SU-DHL-6 (cell line): ENCODE data around the gene C22orf42.

Experiments
- EZH2phosphoT487 ChIP-seq: fragments of 200-600 bp; sonication (generic), shearing (Covaris generic); conservative IDR thresholded peaks from 2 replicates; pipeline ENCODE4 v1.6.1; 2018; ENCODE audit warnings: mild to moderate bottlenecking, antibody characterized with exemption, low read length, moderate library complexity, mixed read lengths
- TF ChIP-seq, protein P1 (sequence below): fragments of 200-600 bp; sonication (generic); IDR thresholded peaks from one replicate; pipeline ENCODE4 v1.5.1; 2017; ENCODE audit warnings: antibody characterized with exemption, mild to moderate bottlenecking, low read length, moderate library complexity; ENCODE audit not compliant: insufficient read depth, poor library complexity, severe bottlenecking

DNA sequence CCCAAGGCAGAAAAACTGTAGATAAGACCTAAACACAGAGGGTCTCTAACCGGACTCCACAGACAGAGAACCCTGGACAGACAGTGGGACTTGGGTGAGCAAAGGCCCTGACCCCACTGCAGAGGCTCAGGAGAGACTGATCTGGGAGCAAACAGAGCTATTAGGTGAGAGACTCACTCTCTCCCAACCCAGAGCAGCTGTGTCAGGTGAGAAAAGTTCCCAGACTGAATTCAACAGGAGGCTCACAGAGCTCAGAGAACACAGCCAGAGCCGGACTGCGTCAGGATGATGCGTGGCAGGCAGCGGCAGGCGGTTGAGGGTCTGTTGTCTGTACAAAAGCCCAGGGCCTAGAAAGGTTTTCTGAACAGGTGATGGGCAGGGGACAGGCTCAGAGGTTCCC lies 40.2 kb upstream of the C22orf42 start:
- TF ChIP-seq, protein P1, sequence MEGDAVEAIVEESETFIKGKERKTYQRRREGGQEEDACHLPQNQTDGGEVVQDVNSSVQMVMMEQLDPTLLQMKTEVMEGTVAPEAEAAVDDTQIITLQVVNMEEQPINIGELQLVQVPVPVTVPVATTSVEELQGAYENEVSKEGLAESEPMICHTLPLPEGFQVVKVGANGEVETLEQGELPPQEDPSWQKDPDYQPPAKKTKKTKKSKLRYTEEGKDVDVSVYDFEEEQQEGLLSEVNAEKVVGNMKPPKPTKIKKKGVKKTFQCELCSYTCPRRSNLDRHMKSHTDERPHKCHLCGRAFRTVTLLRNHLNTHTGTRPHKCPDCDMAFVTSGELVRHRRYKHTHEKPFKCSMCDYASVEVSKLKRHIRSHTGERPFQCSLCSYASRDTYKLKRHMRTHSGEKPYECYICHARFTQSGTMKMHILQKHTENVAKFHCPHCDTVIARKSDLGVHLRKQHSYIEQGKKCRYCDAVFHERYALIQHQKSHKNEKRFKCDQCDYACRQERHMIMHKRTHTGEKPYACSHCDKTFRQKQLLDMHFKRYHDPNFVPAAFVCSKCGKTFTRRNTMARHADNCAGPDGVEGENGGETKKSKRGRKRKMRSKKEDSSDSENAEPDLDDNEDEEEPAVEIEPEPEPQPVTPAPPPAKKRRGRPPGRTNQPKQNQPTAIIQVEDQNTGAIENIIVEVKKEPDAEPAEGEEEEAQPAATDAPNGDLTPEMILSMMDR, result no peak
- no peak for TF ChIP-seq EZH2phosphoT487
